ENCODE data around the gene KANK3.
A peak's percentile ranks its signal among the peaks of the same experiment; 100 is the strongest.
"Not testable (repeated sequence)": the region's sequence is repeated elsewhere in the genome, so short reads cannot be mapped to it uniquely, and the experiment has no call there.

Gene KANK3

GRCh38 chr19:8314981-8315640, 28.0 kb downstream of the KANK3 start:
- DNase-seq, result not testable (repeated sequence)

GRCh38 chr19:8311461-8312260, 31.4 kb downstream of the KANK3 start:
- no peak for DNase-seq

- no peak for DNase-seq
These were observed 32.6 kb downstream of the KANK3 start for GRCh38 chr19:8310342-8311055.

- DNase-seq, result no peak
These were observed 34.2 kb downstream of the KANK3 start for GRCh38 chr19:8308891-8309291.

GRCh38 chr19:8307965-8308866, 34.8 kb downstream of the KANK3 start, which contains the start of gene CD320:
Gene CD320, minus strand, starts transcription at chr19:8308358. Its CDS starts 68 bp downstream, at chr19:8308290.
- peak; percentile 66 to 90 for DNase-seq

- no peak for DNase-seq
These were observed 35.6 kb downstream of the KANK3 start for GRCh38 chr19:8307400-8307964.

DNA sequence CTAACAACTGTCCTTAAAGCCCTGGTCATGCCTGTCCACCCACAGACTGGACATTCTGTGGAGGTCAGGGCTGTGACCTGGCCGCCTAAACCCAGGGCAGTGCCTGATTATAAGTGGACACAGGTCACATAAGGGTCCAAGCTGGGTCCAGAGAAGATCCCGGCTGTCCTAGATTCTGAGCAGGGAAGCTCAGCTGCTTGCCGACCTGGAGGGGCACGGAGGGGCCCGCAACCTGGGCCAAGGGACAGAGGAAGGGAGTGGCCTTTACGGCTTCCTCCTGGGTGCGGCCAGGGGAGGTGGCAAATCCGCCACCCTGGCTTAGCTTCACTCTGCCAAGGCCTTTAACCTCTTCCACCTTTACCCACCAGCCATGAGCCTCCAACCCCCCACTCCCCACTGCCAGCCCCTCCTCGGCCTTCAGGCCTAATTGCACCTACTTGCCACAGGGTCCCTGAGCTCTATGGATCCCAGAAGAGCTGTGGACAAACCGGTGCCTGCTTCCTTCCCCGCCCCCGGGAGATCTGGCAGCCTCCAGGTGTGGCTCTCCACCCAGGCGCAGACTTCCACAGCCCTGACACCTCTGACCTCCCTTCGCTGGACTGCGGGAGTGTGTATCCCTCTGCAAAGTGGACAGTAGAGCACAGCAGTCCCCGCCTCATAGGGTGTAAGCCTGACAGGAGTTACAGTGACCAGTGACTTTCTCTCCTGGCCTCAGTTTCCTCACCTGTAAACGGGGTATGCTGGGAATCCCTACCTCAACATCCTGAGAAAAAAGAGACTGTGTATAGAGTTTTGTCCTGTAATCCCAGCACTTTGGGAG, 36.6 kb downstream of the KANK3 start:
- no peak for DNase-seq

- DNase-seq, result no peak
These were observed 37.3 kb downstream of the KANK3 start for GRCh38 chr19:8305798-8306197.

GRCh38 chr19:8304841-8305621, 38.0 kb downstream of the KANK3 start:
- no peak for DNase-seq

DNA sequence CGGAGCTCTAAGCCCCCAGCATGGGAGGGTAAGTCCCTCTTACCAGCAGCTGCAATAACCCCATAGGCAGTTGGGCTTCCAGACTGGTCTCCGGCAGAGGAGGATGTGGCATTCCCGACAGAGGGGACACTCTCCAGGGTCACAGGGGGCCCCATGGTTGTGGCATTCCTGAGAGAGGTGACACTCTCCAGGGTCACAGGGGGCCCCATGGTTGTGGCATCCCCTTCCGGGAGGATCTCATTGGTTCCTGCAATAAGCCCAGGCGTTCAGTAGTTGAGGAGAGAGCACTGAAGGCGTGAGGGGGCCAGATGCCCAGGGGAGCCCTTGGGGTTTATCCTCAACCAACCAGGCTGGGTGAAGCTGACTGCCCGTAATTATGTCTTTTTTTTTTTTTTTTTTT, 40.3 kb downstream of the KANK3 start:
- no peak for DNase-seq

DNA sequence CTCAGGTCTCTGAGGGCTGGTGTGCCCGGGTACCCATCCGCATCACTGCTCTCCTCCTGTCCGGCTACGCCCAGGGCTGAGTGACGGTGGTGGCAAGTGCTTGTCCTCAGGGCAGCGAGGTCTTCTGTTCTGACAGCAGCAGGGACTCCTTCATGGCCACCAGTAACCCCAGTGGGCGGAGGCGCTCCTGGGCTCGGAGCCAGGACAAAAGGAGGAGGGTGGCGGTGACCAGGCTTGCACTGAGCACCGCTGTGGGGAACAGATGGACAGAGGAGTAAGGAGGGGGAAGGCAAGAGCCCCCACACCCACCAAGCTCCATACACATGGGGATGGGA, 40.7 kb downstream of the KANK3 start:
- no peak for DNase-seq

- not testable (repeated sequence) for DNase-seq
These were observed 51.7 kb downstream of the KANK3 start for GRCh38 chr19:8291337-8291736.

DNA sequence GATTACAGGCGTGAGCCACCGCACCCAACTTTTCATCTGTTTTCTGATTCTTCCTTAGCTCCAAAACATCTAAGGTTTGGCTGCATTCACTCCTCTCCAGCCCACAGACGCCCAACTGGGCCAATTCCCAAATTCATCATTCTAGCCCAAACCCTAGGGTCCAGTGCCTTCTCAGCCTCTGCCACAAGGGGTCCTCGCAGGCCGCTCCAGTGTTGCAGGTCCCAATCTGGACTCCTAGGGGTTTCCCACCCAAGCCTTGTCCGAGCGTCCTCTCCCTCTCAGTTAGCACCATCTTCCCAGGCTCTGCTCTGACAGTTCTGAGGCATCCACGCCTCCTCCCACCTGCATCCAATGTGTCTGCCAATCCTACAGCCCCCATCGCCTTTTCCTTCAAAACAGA, 66.6 kb downstream of the KANK3 start:
- DNase-seq, result not testable (repeated sequence)

All from SW 1271 (cell line).